Left renal pelvis (tissue), 4 donors: ENCODE measurements around the gene USP48. TPM values are rescaled to one million over a fixed set of nuclear protein-coding genes. Genes with fewer than 3 reads are reported as not detected.
"Not testable (repeated sequence)": the region's sequence is repeated elsewhere in the genome, so short reads cannot be mapped to it uniquely, and the experiment has no call there.

ENCODE experiments used
- DNase-seq, 4 donors: peaks; one replicate each; pipeline ENCODE4 v3.0.0-alpha.2; 2013; ENCODE audit warnings: low read depth in 4 of 4, low spot score in 3 of 4
- polyA plus RNA-seq, 4 donors: library from polyadenylated mRNA; unstranded; fragments of 120-200 nt; gene quantifications; one replicate each; pipeline ENCODE4 v1.2.1, GENCODE V29; 2013; ENCODE audit not compliant: insufficient read length in 4 of 4

USP48 gene
- polyA plus RNA-seq, 4 donors = 65.1 to 77.7 (median 70.3) TPM

DNA sequence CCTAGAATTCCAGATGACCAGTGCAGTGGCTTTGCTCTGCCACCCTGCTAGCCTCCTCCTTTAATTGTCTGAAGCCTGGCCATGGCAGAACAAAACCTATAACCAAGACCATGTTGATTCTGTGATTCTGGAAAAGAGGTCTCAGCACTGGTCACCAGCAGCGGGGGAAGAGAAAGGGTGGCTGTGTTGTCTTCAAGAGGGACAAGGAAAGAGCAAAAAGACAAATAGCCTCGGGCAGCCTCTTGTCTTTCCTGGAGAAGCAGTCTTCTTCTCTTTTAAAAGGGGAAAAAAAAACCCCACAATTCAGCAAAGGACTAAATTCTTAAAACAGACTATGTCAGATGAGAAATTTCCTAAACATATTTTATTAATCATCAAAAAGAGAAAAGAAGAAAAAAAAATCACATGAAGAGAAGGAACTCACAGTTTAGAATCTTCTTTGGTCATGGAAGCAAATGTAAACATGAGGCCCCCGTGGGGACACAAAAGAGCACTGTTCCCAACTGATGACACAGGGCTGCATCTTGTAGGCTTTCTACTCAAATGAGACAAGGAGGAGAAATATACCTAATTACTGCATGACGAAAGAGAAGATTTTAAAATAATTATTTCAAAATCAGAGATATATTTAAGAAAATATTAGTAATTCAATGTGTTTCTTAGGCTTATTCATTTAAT is 77.5 kb downstream of the USP48 start:
- no peak for DNase-seq

DNA sequence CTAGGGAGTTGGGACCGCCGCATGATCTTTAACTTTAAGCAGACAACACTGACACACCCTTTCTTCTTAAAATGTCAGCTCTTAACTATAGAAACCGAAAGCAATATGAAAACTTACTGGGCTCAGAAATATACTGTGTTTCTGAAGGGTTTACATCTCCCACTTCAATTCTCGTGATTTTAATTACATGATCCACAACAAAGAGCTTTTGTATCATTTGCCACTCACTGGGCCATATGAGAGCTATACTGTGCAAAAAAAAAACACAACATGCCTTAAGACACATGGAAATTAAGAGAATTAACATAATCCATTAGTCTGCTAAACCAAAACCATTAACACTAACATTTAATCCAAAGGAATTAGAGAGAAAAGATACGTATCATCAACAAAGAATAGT is 78.8 kb downstream of the USP48 start:
- no peak for DNase-seq

DNA sequence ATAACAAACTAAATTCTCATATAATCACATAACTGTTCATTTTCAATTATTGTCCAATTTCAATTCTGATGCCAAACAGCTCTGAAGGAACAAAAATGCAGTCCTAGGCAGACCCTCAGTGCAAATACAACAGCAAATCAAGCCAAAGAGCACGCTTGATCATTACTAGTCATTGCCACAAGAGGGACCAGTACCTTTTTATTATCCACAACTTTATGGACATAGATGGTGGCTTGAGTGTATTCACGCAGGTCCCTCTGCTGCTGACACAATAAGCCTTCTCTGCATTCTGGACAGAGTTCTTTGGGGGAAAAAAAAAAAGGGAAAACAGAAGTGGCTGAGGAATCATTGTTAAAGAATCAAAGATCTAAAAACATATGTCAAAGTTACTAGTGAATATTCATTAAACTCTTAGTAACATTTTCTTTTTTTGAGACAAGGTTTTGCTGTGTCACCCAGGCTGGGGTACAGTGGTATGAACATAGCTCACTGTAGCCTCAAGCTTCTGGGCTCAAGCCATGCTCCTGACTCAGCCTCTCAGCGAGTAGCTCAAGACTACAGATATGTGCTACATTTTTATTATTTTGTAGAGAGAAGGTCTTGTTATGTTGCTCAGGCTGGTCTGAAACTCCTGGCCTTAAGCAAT is 79.5 kb downstream of the USP48 start:
- peak in 1 of 4 donors; percentile 6 for DNase-seq

DNA sequence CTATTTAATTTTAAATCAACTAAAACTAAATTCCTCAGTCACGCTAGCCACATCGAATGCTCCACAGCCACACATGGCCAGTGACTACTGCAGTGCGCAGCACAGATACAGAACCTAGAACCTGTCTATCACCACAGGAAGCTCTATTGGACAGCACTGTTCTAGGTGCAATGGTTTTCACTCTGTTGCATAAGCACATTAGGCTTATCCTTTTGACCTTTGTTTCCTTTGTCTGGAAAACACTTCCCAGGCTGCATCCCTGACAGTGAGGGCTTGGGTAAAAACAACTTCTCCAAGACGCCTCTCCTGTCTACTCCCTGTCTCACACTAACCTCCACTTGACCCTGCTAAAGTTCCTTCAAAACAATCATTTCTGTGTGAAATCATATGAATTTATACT is 80.2 kb downstream of the USP48 start:
- DNase-seq = no peak

DNA sequence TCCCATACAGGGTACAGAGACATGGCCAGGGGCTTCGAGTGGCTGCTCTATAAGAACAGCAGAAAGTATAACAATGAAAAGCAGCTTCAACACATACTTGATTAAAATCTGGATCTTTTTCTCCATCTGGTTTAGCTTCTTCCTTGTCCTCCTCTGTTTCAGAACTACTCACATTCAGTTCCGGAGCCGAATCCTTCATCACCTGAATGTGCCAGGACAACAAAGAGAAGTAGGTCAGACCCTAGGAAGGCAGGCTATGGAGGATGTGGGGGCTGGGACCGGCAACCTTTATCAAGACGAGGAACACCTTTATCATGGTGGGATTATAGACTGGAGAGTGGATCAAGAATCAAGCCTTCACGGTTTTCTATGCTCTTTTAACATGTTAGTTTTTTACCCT is 81.5 kb downstream of the USP48 start:
- no peak for DNase-seq

DNA sequence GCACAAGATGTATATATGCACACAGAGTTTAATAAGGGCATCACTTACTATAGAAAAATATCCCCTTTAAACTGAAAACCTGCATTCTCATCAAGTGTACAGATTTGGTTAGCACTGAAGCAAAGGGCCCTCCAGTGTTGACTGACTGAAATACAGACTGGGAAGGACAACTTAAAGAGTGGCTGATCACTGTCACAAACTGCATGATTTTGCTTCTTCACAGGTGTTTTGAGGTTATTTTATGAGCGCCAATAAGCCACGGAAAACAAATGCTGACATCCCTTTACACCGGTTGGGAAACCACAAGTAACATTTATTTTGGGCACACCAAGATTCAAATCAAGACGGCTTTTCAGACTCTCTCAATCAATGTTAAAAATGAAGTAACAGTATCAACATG is 82.9 kb downstream of the USP48 start:
- DNase-seq = no peak

DNA sequence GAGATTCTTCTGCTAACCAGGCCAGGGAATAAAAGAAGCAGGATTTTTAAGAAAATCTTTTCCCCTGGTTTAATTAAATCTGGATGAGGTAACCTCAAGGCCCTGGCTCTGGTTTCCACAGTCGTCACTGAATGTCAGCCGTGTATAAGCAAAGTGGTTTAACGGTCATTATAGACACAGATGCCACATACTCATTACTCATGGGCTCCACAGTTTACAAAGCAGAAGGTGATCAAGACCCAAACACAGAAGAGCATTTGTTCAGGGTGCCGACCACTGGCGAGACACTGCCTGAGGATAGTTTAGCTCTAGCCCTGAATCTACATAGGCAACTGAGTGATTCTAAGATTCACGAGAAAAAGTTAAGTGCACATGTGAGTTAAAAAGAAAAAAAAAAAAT is 86.0 kb downstream of the USP48 start:
- DNase-seq = no peak

DNA sequence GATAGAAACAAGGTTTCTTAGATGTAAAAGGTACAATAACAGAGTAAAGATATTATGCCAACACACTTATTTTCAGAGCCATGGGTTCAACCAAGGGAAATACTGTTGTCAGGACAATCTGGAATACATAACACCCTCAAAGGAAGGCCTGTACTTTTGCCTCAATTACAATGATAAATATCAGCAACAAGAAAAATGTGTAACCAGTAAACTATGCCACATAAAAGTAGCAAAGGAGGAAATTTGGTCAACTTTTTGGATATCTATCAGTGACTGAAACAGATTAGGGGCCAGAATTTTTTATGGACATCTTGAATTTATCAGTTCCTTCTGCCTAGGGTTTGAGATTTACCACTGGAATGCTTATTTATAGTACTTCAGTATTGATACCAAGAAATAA is 89.2 kb downstream of the USP48 start:
- DNase-seq = no peak

DNA sequence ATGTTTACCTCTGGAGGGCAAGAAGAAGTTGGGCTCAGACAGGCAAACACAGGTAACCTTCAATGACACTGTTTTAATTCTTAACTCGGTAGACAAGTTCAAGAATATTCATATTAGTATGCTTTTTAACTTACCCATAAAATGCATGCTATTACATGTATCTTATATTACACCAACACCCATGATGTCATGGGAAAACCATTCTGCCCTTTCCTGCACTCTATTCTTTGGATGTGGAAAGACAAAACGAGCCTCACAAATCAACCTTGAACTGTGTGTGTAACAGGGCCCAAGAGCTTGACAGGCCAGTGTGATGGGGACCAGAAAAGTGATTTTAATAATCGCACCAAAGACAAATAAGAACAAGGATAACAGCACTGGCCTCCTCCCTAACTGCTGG is 91.2 kb downstream of the USP48 start:
- DNase-seq = no peak

DNA sequence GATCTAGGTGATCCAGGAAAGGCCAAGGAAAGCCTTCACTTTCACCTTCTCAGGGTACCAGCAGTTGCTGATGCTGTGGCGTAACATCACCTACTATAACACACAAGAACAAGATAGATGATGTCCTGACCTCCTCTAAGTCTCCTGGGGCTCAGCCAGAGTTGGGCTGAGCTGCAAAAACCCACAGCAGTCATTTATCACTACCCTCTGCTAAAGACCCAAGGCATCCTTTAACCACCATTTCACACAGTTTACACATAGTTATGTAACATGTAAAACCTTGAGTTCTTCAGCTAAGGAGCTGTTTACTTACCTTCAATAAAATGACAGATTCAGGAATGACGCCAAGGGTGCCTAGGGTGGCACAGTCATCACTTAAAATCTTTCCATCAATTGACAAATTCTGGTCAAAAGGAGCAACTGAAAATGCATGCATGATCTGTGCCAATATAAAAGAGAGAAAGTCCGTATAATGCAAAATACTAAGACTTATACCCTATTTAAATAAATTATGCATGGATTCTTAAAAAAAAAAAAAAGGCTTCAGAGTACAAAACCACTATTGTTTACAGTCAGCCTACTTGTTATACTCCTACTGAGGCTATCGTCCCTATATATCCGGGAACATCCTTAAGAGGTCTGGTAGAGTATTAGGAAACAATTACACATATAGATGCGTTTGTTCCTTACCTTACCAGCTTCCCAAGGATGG is 93.1 kb downstream of the USP48 start:
- no peak for DNase-seq

DNA sequence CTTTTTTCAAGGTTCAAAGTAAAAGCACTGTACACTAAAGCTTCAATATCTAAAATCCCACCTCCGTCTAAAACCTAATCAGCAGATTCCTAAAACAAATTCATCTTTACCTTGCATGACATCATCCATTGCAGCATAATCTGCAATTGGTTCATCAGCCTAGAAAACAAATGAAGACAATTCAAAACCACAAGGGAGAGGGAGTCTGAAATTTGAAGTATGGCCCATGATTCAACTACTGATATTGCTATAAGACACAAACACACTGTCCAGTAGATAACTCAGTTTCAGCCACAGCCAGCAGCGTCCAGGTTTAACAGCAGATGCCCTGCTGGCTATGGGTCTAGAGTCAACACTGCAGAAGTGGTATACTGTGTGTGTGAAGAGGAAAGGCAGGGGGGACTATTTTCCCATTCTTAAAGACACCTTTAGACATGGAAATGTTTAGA is 95.8 kb downstream of the USP48 start:
- DNase-seq = no peak

DNA sequence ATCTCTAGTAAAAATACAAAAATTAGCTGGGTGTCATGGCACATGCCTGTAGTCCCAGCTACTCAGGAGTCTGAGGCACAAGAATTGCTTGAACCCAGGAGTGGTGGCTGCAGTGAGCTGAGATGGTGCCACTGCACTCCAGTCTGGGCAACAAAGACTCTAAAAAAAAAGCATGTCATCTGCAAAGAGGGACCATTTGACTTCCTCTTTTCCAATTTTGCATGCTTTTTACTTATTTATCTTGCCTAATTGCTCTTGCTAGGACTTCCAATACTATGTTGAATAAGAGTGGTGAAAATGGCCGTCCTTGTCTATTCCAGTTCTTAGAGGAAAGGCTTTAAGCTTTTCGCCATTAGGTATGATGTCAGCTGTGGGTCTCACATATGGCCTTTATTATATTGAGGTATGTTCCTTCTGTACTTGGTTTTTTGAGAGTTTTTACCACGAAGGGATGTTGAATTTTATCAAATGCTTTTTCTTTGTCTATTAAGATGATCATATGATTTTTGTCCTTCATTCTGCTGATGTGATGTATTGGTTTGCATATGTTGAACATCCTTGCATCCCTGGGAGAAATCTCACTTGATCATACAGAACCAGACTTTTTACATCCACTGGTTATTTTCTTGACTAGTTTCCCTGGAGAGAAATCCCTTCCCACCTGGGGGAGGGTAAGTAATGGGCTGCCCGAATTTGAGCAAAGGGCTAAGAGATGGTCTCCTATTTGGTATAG is 96.8 kb downstream of the USP48 start:
- DNase-seq = no peak

DNA sequence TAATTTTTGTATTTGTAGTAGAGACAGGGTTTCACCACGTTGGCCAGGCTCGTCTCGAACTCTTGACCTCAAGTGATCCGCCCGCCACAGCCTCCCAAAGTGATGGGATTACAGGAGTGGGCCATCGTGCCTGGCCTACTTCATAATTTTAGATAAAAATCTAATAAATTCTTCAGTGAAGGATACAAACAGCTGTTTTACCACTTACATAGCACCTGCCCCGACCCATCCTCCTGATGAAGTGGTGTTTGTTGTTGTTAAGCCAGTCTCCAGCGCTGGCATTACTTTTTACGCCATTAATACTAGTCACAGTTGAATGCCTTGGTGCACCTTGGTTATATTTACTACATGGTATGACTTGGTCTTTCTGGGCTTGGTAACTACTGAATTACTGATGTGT is 101.5 kb downstream of the USP48 start:
- no peak for DNase-seq

DNA sequence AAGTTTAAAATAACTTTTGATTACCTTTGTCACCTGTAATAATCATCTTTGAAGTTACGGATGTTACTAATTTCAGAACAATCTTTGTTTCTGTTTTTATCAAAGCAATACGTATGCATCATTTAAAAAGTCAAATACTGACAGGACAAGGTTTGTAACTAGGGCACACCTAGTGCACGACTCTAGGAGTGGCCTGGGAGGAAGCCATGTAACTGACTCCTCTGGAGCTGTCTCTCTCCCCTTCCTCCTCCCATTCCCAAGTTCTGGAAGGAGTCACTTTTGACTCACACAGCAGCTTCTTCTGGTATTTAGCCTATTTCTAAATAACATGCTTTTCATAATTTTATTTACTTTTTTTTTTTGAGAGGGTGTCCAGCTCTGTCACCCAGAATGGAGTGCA is 102.0 kb downstream of the USP48 start:
- no peak for DNase-seq

DNA sequence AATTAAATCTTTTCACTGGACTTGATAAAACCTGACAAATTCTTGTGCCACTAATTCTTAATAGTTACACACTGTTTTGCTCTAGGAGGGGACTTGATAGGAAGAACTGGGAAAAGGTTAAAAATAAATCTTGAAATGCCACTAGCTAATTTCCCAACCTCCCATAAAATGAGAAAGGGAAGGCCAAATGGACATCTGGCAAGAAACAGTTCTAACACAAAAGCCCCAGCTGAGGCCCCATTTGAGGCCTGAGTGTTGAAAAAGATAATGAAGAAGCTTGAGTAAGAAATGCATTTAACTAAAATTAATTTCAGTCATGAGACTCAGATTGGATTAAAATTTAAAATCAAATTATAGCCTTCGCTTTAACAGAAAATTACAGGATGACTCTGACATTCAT is 102.6 kb downstream of the USP48 start:
- no peak for DNase-seq

DNA sequence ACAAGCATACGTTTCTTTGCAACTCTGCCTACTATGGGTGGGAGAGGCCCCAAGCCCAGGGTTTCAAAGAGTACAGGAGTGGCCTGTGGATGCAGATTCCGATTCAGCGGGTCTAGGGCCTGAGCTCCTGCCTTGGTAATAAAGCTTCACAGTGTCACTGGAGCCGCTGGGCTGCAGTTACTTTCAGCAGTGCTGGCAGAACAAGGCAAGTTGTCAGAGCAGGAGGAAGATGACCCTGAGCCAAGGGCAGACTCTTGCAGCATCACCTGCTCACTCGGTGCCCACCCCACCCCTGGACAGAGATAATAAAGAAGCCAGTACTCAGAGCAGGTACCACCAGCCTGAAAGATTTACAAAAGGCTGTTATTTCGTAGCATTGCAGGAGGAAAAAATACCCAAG is 105.8 kb downstream of the USP48 start:
- DNase-seq = no peak

DNA sequence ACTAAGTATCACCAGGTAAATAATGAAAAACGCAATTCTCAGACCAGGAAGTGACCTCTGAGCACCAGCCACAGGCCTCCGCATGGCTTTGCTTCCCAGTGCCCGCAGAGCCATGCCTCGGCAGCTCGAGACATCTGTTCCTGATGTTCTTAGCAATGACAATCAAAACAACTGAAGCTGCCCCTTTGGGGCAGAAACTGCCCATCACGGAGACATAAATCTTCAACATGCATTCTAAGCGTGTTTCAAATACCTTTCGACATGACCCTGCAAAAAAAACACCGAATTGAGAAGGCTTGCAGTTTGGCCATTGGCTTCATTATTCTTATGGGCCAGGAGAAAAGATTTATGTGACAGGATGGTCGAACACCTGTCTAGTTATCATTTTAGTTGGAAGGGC is 108.0 kb downstream of the USP48 start:
- no peak for DNase-seq

DNA sequence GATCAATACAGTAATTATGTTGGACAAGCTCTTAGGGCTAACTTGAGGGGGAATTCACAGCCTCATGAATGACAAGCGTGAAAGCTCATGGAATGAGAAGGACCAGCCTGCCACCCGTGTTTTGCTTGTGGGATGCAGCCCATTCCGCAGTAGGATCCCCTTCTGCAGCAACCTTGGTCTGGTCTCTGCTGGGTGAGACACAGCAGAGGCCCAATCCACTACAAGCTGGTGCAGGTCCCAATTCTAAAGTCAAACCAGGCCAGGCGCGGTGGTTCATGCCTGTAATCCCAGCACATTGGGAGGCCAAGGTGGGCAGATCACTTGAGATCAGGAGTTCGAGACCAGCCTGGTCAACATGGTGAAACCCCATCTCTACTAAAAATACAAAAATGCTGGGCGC is 109.1 kb downstream of the USP48 start:
- not testable (repeated sequence) for DNase-seq

DNA sequence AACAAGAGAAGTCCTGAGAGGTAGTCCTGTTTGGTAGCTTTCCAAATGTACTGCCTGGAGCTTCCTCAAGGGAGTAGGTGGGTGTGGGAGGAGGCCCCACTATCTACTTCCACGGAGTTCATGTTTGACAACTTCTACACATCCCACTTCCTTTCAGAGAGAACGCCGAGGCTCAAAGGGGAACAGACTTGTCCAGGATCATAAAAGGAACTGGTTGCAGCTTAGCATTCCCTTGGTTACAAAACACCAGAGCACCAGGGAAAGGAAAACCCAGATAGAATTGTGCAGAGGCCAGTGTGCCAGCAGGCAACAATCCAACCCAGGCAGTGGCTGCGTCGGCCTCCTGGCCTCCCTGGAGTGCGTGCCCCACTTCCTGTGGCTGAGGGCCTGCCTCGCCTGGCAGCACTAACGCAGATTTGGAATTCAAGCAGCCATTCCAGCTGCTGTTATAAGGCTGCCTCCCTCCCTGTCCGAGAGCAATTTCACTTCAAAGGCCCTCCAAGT is 109.6 kb downstream of the USP48 start:
- DNase-seq = no peak

DNA sequence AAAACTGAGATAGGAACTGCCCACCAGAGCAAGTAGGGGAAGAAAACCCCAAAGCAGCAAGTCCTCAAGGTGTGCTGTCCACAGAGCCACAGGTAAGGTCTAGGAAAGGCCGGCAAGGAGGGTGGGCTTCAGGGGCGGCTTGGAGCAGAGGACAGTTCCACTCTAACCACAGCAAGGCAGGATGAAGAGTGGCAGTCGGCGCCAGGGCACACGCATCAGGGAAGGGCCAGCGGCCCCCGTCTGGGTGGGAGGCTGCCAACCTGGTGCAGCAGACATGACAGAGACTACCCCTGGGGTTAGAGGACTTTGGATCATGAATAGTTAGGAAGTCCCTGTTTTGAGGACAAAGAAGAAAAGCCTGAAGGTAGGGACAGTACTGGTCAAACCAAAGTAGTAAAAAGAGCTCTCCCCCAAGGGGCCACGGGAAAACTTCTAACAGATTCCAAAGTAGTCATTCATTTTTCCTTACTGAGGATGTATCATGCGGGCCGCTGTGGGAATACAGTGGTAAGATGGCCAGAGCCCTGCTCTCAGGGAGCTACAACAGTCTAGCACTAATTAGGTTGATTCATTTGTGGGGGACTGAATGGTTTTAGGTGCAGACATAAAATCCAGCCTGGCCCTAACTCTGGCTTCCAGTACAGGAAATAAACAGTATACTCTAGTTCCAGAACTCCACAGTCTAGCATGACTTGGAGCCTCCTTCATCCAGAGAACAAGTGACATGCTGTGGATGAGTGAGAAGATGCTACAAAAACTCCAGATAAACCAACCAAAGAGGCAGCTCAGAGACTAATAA is 110.3 kb downstream of the USP48 start:
- DNase-seq = no peak
